Neural cell (in vitro differentiated cells): Measurements from ENCODE around the gene NUFIP2.

Experiments used
- CTCF ChIP-seq: fragments of 450-650 bp; IDR thresholded peaks from 2 replicates; pipeline ENCODE4 v1.5.1; 2014; ENCODE audit warnings: antibody characterized with exemption, mild to moderate bottlenecking, moderate library complexity; ENCODE audit not compliant: poor library complexity, severe bottlenecking
- POLR2AphosphoS5 ChIP-seq: IDR thresholded peaks from 2 replicates; pipeline ENCODE4 v1.6.1; 2012
- RAD21 ChIP-seq: fragments of 450-650 bp; conservative IDR thresholded peaks from 2 replicates; pipeline ENCODE4 v1.6.1; 2014; ENCODE audit warnings: antibody characterized with exemption, mild to moderate bottlenecking, moderate library complexity
- SMC3 ChIP-seq: fragments of 450-650 bp; conservative IDR thresholded peaks from 2 replicates; pipeline ENCODE4 v1.6.1; 2014; ENCODE audit warnings: antibody characterized with exemption, mild to moderate bottlenecking, moderate library complexity; ENCODE audit not compliant: poor library complexity

- TF ChIP-seq CTCF, result no peak
- TF ChIP-seq POLR2AphosphoS5, result no peak
- no peak for TF ChIP-seq SMC3
- no peak for TF ChIP-seq RAD21
Observed at GRCh38 chr17:29243792-29244191, 50.2 kb downstream of the NUFIP2 start.
